ENCODE data around the gene SPINT4.

DNA sequence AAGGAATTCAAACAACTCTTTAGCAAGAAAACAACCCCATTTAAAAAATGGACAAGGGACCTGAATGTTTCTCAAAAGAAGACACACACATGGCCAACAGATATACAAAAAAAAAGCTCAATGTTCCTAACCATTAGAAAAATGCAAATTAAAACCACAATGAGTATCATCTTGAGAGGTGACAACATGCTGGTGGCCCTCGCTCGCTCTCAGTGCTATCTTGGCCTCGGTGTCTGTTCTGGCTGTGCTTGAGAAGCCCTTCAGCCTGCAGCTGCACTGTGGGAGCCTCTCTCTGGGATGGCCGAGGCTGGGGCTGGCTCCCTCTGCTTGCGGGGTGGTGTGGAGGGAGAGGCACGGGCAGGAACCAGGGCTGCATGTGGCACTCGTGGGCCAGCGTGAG is 13.4 kb downstream of the SPINT4 start:
- TF ChIP-seq POLR2A (IDR thresholded peaks at IDR 0.05; ENCODE audit: extremely low read depth, insufficient read length) (no peak), MYC (IDR thresholded peaks at IDR 0.05; ENCODE audit: low read depth, low read length) (no peak)
- TF ChIP-seq, protein P1, sequence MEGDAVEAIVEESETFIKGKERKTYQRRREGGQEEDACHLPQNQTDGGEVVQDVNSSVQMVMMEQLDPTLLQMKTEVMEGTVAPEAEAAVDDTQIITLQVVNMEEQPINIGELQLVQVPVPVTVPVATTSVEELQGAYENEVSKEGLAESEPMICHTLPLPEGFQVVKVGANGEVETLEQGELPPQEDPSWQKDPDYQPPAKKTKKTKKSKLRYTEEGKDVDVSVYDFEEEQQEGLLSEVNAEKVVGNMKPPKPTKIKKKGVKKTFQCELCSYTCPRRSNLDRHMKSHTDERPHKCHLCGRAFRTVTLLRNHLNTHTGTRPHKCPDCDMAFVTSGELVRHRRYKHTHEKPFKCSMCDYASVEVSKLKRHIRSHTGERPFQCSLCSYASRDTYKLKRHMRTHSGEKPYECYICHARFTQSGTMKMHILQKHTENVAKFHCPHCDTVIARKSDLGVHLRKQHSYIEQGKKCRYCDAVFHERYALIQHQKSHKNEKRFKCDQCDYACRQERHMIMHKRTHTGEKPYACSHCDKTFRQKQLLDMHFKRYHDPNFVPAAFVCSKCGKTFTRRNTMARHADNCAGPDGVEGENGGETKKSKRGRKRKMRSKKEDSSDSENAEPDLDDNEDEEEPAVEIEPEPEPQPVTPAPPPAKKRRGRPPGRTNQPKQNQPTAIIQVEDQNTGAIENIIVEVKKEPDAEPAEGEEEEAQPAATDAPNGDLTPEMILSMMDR (IDR thresholded peaks at IDR 0.05; ENCODE audit: low read depth, low read length) = no peak
